Stimulated activated CD8-positive, alpha-beta memory T cell treated with anti-CD3 and anti-CD28 coated beads, Interleukin-7, amount 100 ng/mL, for 1 hour (primary cell): ENCODE data around the gene PUDP.

Experiments used
- DNase-seq, 2 donors: peaks; one replicate each; pipeline ENCODE4 v3.0.0-alpha.2; 2020; ENCODE audit warnings: low read depth in 2 of 2

The PUDP gene

DNA sequence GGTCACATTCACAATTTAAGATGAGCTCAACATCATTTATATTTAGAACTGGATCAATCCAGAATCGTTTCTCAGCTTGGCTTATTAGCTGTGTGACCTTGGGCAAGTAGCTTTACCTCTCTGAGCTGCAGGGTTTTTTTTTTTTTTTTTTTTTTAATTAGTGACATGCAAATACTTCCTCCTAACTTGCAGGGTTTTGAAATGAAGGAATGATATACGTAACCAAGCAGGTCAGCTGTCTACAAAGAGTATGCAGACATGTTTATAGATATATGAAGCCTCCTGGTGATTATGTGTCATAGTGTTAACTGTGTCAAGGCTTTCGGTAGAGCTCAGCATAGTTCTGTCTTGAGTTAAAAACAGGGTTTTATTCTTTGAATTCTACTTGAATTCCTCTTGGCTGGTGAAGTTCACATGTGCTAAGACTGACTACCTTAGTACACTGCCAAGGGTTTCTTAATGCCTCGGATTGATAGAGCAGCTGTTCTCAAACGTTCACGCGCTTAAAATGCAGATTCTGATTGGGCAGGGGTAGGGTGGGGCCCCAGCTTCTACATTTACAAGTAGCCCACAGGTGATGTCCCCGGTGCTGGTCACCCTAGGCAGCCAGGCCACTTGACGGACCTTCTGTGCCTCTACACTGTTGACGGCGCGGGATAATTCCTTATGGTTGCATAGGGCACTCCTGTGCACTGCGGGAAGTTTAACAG, 1.1 kb downstream of the PUDP start:
- no peak for DNase-seq

DNA sequence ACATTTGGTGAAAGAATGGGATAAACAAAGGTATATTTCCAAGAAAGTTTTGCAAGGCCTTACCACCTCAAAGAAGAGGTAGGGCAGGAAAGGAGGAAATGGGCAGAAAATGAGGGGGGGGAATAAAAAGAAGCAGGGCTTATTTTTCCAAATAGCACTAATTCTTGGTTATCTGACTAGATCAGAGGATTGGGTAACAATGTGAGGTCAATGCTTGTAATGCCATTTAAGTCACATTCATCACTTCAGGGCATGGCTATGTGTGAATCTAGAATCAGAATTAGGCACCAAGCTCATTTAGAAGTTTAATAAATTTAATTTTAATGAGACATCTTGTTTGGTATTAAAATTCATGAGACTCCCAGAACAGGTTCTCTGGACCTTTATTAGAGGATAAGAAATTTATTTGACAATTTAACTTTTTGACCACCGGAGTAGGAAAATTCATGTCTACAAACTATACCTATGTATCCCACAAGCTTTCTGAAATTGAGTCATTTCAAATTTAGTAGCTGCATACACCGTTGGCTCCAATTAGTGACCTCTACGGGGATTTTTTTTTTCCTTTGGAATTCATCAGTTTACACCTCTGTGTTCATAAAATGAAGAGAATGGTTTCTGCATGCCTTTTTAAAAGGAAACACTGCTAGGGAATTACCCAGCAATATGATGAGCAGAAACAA, 1.8 kb downstream of the PUDP start:
- no peak for DNase-seq

DNA sequence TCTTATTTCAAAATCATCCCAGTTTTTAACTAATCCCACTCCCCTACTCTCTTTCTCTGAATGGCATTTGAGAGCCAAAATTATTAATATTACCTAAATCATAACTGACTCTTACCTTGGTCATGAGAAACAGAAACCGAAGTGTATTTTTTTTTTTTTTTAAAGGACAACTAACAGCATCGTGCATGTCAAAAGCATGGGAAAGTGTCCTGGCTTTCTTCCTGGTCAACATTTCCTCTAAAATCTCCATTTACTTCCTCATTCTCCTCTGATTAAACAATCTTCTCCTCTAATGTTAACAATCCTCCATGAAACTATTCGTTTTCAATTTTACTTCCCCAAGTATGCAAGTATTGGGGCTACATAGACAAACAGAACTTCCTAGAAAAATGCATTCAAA, 2.5 kb downstream of the PUDP start:
- DNase-seq: no peak

DNA sequence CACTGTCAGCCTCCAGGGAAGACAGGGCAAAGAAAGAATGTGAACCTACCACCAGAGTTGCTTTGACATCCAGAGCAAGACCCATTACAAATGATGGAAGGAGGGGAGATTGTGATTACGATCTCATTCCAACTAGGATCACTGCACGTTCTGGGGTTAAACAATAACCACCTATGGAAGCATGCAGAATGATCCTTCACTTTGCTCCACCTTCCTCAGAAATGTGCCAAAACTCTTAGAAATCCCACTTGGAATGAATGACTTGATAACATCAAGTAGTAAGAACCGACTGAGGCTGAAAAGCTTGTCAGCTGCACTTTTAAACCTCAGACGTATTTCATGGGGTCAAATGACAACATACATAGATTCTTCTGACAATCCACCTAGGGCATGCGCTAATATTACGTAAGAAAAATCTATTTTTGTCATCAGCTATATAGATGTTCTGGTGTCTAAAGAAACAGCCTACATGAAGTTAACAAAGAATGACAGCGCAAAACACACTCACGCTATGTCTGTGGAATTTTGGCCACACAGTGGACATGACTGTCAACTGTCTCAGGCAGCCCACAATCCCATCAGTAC, 3.9 kb downstream of the PUDP start:
- no peak for DNase-seq

DNA sequence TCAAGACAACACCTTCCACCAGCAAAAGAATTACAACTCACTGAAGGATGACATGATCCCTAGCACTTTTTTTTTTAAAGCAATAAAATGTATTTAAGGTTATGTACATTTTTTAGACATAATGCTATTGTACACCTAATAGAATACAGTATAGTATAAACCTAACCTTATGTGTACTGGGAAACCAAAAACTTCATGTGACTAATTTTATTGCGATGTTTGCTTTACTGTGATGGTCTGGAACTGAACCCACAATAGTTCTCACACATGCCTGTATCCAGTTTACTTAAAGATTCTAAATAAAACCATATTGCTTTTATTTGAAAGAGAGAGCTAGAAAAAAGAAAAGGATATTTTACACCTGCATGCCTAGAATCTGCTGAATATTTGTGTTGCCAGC, 4.9 kb downstream of the PUDP start:
- DNase-seq: no peak

DNA sequence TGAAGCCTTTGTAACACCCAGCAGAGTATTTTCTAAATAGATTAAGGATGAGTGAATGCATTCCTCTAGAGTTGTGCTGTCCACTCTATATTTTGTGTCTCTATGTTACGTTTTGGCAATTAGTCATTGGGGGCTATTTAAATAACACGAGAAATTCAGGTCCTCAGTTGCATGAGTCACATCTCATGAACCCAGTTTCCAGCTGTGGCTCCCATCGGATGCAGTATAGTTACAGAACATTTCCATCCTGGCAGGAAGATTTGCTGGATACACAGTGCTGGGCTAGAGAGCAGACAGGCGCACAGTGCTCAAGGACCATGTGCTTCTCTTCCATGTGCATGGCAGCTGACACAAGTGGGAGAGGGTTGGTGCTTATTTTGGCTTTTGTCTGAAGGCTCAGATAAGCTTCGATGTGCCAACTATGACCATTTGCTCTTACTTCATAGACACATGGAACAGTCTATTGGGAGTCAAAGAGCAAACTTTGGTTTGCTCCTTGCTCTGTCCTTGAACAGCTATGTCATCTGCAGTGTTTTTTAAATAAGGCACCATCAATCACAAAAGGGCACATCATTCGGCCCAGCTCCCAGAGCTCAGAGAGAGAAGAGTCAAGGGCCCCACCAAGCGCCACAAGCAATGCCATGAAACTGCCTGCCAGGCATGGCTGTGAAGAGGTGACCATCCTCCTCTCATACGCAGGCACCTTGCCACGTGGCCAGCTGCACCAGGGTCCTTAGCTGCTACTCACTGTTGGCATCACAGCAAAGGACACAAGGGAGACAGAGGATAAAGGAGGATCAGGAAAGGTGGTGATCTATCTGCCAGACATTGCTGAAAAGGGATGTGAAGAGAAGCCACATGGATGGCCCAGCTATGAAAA, 8.5 kb downstream of the PUDP start:
- DNase-seq: no peak

DNA sequence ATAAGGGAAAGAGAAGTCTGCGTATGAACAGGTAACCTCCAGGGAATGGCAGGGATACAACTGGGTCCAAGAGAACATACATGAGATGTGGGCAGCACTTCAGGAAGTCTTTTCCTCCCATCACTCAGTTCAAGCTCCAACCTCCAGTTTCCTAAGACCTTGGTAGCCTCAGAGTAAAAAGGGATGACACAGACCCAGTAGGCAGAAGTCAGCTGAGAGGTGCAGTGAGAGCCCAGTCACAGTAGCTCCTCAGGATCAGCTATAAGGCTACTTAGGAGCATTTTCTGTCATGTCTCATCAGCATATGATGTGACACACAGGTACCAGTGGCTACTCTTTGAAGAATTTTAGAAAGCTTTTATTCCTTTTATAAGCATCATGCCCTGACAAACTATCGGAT, 13.0 kb downstream of the PUDP start:
- DNase-seq: no peak

DNA sequence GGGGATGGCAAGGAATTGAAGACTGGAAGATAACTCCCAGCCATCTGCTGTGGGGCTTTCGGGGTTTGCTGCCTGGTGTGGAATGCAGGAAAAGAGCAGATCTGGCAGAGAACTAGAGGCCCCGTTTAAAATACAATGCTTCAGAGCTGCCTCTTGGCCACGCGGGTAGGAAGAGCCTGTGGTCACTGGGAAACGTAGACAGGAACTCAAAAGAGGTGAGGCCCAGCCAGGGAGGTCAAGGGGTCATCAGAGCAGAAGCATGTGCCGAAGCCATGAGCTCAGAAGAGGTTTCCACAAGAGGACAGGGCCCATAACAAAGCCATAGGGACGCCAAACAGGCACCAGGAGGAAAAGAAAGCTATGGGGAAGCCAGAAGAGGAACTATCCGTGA, 14.9 kb downstream of the PUDP start:
- no peak for DNase-seq

DNA sequence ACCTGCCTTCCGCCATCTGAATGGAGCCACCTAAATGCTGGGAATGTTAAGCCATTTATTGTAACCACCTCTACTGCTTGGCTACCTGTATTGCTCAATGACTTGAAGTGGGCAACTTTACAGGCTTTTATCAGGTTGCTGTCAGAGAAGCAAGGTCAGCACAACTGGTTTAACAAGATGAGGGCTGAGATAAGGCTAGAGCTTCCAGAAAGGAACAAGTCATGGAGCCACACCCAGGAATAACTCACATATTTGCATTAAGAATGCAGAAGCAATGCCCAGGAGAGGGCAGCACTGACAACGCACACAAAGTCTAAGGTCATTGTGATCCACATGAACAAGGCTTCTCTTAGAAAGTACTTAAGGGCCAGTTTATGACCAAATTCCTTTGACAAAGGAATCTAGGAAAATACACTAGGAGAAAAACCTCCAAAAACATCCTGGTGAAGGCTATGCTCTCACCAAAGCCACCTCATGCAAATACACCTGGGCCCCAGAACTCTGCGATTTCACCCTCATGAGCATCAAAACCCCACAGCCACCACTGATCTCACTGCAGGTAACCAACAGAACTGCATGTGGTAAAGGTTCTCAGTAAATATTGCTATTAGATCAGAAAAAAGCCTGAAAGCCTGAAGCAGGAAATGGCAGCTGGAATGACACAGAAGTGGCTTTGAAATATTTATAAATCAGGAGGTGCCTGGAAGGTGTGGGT, 15.5 kb downstream of the PUDP start:
- no peak for DNase-seq

DNA sequence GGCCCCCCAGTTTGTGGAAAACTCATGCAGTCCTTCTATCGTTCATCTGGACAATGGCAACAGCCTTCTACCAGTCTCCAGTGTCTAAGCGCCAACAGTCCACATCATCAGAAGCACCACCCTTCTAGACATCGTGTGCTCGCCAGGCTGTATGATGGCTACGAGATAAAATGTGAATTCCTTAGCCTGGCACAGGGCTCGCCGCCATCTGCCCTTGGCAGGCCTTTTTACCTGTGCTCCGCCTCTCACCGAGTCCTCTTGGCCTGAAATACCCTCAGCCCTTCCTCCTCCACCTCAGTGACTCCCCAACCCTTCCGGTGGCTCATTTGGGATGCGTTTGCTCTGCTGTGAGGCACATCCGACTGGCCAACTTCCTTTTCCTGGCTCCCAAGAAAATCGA, 16.3 kb downstream of the PUDP start:
- no peak for DNase-seq

DNA sequence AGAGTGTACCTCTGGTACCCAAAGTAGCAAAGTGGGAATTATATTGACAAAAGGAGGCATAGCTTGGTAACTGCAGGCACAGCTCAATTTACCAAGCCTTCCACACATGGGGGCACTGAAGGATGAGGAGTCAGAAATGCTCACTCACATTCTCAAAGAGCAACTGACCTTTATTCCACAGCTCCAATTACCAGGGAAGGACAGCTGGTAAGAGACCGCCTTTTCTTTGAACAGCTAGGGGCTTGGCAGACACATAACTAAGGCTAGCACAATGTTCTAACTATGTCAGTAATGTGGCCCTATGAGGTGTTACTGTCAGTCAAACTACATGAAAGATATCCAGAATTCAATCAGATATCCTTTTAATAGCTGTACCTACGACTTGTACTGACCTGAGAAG, 20.9 kb downstream of the PUDP start:
- DNase-seq: no peak

DNA sequence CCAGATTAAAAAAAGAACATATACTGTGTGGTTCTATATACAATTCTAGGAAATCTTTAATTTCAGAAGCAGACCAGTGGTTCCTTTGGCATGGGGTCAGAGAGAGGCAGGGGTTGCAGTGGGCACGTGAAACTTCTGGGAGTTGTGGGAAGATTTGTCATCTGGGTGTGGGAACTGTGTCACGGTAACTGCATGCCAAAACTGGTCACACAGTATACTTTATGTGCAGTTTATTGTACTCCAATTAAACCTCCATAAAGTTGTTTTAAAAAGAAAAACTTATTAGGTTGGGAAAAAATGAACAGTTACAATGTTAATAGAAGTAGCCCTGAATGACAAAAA, 27.1 kb downstream of the PUDP start:
- no peak for DNase-seq

DNA sequence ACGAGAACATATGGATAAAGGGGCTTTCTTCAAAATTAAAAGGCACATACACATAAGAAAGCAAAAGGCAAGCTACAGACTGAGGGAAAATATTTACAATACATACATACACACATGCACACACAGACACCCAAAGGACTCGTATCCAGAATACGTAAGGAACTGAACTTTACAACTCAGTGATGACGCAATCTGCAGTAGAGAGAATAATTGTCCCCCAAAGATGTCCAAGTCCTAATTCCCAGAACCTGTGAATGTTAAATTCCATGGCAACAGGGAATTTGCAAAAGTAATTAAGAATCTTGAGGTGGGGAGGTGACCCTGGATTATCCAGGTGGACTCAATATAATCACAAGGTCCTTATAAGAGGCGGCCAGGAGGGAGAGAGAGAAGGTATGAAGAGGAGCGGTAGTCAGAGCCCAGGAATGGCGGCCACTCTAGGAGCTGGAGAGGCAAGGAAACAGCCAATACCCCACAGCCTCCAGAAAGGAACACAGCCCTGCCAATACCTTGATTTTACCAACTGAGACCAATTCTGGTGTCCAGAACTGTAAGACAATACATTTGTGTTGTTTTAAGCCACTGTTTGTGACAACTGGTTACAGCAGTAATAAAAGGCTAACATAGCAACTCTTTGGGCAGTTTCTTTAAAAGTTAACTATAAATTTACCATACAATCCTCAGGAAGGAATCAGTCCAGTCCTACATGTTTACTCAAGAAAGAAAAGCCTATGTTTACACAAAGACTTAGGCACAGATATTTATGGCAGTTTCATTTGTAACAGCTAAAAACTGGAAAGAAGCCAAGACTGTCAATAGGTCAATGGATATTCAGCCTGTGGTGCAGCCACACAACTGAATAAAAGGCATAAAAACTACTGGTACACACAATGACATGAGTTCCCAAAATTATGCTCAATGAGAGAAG, 27.7 kb downstream of the PUDP start:
- DNase-seq: no peak

DNA sequence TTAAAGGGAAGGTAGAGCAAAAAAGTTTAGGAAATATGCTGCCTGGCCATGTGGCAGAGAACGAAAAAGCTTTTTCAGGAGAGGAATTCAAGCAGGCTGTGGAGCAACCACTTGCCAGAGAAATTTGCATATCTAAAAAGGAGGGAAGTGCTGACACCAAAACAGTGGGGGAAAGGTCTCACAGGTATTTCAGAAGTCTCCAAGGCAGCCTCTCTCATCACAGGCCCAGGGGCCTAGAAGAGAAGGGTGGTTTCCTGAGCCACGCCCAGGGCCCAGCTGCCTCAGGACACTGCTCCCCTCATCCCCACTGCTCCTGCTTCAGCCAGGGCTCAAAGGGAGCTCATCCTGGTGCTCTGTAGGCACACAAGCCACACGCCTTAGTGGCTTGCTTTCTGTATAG, 30.4 kb downstream of the PUDP start:
- no peak for DNase-seq

DNA sequence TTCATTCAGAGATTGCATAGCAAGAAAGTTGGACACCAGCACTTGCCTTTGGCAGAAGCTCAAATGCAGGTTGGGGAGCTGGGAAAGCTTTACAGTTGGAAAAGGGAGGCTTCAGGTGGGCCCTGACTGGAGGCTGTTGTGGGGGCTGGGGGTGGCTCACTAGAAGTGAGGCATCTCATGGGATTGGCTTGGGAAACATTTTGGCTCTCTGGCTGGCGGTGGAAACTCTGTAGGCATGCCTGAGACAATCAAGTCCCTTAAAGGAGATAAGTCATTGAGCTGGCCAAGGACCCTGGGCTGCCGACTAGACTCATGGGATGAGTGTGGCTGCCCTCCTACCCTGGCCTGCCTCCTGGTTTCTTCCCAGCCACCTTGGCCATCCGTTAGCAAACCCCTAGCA, 31.9 kb downstream of the PUDP start:
- DNase-seq: no peak

DNA sequence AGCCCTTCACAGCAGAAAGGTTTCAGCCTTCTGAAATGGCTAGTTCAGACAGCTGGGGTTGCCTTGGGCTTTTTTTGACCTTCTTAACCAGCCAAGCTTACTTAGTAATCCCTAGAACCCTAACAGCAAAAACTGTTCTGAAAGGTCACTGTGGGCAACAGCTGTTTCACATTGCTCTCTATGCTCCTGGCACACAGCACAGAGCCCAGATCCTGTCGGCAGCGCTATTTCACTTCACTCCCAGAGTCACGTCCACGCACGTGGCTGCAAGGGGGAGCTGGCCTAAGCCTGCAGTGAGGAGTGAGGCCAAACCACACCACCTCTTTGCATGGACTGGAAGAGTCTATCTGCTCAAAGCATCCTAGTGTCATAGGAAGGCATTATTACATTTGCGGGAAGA, 32.4 kb downstream of the PUDP start:
- no peak for DNase-seq

DNA sequence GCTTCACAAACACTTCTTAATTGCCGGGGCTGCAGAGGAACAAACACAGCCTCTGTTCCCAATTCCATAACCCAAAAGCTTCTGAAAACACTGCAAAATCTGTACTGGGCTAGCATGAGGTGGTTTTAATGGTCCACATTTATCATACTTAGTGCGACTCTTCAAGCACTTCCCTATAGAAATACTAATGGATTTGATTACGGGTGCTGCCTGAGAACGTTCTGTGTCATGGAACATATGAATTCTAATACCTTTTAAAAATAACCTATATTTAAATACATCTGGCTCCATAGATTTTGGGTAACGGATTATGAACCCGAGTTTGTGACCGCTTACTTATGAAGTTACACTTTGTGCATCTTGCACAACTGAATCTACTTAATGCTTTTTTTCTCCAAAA, 35.9 kb downstream of the PUDP start:
- DNase-seq: no peak

DNA sequence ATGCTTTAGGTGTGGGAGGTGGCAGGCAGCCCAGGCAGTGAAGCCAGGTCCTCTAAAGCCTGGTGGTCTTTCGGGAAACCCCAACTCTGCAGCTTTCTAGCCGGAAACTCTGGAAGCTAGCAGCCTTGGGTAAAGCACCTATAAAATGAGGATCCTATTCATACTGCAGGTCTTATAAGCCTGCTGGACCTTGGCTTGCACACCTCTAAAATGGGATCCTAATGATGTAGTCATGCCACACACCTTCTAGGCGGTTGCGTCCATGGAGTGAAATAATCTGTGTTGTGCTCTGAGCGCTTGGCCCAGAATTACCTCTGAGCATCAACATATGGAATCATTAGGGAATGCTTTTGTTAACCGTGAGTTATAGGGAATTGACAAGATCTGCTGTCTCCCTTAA, 36.4 kb downstream of the PUDP start:
- DNase-seq: no peak

DNA sequence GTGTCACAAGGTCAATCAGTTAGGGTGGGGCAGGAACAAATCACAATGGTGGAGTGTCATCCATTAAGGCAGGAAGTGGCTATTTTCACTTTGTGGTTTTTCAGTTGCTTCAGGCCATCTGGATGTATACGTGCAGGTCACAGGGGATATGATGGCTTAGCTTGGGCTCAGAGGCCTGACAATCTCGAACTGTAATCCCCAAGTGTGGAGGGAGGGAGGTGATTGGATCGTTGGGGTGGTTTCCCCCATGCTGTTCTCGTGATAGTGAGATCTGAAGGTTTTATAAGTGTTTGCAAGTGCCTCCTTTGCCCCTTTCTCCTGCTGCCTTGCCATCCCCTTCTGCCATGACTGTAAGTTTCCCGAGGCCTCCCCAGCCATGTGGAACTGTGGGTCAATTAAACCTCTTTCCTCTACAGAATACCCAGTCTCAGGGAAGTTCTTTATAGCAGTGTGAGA, 37.1 kb downstream of the PUDP start:
- DNase-seq: no peak

DNA sequence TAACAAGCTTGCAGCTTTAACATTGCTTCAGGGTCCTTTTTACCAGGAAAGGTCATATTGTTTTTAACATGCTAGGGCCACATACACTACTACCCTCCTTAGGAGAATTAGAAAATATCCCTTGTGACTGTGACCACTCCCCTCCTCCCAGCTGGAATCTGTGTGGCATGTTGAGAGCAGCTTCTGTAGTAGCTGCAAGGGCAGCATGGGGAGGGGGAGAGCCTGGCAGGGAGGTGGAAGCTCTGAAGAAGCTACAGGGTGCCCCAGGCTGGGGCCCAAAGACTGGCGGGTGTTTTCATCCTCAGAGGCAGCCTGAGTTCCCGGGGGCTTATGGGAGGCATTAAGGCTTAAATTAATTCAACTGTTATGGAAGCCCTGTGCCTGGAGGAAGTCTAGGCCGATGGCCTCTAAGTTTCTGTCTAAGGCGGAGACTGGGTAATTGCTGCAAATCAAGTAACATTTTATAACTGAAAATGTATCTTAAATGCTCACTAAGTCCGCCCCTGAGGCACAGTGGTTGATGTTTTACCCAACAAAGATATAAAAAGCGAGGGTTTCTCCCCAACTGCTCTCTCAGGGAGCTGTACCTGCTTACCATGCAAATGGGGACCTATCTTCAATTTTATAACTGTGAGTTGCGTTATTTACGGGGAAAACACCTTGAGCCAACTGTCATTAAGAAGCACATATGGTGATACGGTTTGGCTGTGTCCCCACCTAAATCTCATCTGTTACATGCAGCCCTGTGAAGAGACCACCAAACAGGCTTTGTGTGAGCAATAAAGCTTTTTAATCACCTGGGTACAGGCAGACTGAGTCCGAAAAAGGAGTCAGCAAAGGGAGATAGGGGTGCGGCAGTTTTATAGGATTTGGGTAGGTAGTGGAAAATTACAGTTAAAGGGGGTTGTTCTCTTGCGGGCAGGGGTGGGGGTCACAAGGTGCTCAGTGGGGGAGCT, 37.8 kb downstream of the PUDP start:
- no peak for DNase-seq
